Urothelium cell line (cell line): ENCODE data around the gene ALLC.
"Not testable (repeated sequence)": the region's sequence is repeated elsewhere in the genome, so short reads cannot be mapped to it uniquely, and the experiment has no call there.

Experiments used
- DNase-seq: peaks from one replicate; pipeline ENCODE4 v3.0.0; 2011; ENCODE audit warnings: low spot score, mixed read lengths
- FAIRE-seq: peaks from 2 replicates; lab custom pipeline; 2011; peaks lifted over from hg19 to GRCh38; lab: Jason Lieb, UNC

ALLC gene

DNA sequence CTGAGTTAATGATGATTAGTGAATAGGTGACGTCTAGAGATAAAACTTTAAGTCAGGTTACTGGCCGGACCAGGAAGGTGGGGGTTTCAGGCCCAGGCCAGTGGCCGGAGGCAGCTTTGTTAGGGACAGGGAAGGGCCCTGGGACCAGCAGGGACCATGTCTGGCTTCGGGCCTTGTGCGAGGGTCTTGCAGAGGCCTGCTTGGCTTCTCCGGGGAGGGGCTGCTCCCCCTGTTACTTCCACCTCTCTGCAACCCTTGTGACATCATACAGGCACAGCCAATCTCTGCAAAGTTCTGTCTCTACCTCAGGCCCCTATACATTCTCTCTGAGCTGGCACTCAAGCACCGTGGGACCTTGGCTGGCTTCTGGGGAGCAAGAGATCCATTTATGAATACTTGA is at the start of gene ALLC:
ALLC (plus strand) TSS at position 320 of the 400 bp plus-strand sequence. CDS start 12,958 bp downstream, outside the sequence.
- DNase-seq (no peak), FAIRE-seq (no peak)

DNA sequence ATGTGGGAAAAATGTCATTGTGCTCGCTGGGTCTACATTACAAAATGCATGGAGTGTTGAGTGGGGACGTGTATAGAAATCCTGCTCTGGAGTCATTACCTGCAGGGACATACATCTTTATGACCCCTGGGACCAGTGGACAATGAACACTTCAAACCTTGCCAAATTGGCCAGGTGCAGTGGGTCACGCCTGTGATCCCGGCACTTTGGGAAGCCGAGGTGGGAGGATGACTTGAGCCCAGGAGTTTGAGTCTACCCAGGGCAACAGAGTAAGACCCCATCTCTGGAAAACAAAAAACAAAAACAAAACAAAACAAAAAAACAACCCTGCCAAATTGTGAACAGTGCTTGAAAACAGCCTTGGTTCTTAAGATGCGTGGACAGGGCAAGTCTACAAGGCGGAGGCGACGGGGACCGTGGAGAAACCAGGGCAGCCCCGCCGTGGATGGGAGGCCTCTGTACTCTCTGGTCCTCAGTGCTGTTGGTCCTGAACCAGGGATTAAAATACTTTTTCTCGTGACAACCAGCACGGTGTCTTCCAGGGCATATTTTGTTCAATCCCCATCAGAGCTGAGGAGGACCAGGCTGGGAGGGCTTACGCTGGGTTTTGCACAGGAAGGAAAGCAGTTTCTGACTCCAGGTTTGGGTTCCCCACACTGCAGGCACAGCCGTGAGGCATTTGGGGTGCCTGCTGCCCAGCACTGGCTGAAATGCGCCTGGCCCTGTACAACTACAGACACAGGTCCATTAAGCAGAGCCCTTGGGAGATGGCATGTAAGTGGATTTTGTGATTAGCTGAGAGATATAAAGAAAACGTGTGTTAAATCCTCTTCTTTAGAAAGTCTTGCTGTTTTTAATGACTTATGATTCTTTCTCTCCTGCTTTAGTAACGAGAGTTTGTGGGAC is 49.4 kb upstream of the ALLC start:
- DNase-seq, result no peak
- FAIRE-seq, result no peak

DNA sequence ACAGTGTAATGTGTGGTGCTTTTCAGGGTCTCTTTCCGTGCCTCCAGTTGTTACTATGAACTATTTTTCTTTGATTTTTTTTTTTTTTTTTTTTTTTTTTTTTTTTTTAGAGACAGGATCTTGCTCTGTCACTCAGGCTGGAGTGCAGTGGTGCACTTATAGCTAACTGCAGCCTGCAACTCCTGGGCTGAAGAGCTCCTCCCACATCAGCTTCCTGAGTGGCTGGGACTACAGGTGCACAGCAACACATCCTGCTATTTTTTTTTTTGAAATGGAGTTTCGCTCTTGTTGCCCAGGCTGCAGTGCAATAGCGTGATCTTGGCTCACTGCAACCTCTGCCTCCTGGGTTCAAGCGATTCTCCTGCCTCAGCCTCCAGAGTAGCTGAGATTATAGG is 48.7 kb upstream of the ALLC start:
- not testable (repeated sequence) for DNase-seq, FAIRE-seq

DNA sequence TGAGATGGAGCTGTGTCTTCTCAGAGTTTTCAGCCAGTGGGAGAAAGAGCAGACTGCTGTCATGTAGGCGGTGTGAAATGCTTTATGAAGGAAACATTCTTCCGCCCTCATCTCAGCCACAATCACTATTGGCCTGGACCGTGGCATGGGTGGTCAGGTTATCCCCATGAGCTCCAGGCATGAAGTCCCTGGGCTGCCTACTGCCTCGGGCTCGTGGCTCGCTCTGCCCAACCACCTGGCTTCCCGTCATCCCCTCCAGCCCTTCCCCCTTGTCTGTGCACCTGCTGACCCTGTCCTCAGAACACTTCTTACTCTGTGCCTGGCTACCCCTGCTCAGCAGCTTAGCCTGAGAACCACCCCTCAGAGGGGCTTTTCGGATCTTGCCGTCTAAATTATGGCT is 47.6 kb upstream of the ALLC start:
- no peak for DNase-seq
- FAIRE-seq, result no peak

DNA sequence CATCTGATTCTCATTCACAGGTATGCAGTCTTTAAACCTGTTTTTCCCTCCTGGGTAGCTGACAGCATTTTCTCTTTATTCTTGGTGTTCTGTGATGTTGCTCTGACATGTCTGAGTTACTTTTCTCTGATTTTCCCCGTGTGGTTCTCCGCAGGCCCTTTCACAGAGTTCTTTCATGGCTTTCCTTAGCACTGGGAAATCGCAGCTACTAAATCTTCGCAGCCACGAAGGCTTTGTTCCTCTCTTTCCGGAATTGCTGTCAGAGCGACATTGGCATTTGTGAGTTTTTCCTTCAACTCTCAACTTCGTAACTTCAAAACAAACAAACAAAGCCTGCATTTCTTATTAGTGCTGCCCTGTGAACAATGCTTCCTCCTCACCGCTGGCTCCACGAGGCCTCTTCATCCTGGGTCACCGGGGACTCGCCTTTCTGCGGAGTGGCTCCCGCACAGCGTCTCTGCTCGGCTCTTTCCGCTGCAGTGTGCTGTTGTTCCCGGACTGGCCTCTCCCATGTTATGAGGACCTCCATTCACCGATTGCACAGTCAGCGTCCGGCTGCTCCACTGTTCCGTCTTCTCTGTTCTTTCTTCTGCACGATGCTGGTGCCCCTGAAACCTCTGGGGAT is 47.0 kb upstream of the ALLC start:
- DNase-seq (no peak), FAIRE-seq (no peak)

DNA sequence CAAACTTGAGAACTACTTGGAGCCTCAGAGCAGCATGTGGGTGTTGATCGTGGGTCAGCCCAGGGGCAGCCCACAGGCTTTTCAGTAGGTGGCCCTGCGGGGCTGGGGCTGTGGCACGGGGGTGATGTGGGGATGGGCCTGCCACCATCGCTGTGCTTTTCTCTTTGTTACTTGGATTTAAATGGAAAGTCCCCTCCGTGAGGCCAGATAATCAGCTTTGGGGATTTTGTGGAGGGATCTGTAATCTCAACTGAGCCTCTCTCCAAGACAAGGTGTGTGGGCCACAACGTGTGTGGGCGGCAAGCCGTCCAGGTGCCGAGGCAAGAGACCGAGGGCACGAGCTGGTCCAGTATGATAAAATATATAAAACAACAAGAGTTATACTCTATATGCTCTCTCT is 46.4 kb upstream of the ALLC start:
- DNase-seq (no peak), FAIRE-seq (no peak)

DNA sequence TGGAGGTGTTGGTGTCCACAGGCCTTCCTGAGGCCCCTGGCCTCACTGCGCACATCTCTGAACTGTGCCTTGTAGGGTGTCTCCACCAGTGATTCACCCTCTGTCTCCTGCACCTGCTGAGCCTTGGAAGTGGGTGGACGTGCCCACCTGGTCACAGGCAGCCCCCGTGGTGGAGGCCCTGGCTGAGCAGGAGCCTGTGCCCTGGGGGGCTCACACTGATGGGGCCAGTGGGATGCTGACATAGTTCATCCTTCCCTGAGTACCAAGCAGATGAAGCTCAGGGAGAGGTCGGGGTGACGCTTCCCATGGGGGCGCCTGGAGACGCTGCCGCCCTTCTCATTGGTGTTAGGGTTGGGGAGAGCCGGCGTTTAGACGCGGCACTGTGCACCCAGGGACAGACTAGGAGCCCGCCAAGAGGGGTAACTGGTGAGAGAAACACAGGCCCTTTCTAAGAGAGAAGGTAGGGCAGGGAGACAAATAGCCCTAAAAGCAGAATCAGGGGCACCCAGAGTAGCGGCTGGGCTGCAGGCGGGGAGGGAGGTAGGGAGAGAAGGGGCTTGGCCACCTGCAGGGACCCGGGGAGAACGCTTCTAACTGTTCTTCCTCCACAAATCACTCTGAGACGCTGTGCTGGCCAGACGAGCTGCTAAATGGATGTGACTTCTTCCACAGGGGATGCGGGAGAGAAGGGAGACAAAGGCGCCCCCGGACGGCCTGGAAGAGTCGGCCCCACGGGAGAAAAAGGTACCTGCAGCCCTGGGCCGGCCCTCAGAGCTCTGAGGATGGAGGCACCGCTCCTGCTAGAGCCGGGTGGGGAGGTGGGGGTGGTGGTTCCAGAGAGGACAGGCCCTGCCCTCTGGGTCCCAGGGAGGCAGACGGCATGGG is 45.1 kb upstream of the ALLC start:
- DNase-seq, result peak; percentile 0
- no peak for FAIRE-seq

DNA sequence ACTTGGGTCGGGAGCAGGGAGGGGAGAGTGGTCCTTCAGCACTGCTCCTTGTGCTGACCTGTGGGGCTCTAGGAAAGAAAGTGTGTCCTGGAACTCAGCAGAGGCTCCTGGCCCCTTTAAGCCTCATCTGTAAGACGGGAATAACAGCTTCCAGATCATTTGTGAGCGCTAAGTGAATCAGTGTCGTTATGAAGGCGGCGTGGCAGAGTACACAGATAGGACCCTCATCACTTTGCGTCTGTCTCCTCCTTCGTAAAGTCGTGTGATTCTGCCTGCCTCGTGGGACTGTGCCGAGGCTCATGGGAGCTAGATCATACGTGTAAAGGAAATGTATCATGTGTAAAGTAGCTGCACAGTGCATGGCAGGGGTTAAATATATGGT is 44.5 kb upstream of the ALLC start:
- no peak for DNase-seq
- FAIRE-seq, result no peak

DNA sequence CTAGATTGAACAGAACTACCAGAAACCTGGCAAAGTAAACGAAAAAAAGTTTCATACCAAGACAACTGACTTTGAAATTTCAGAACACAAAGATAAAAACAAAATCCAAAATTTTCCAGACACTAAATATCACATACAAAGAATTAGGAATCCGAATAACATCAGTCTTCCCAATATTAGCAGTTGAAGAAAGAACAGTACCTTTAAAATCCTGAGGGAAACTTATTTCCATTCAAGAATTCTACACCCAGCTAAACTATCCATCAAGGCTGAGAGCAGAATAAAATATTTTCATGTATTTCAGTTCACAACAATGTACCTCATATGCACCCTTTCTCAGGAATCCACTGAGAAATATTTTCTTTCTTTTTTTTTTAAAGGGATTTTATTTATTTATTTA is 43.3 kb upstream of the ALLC start:
- FAIRE-seq, result not testable (repeated sequence)

DNA sequence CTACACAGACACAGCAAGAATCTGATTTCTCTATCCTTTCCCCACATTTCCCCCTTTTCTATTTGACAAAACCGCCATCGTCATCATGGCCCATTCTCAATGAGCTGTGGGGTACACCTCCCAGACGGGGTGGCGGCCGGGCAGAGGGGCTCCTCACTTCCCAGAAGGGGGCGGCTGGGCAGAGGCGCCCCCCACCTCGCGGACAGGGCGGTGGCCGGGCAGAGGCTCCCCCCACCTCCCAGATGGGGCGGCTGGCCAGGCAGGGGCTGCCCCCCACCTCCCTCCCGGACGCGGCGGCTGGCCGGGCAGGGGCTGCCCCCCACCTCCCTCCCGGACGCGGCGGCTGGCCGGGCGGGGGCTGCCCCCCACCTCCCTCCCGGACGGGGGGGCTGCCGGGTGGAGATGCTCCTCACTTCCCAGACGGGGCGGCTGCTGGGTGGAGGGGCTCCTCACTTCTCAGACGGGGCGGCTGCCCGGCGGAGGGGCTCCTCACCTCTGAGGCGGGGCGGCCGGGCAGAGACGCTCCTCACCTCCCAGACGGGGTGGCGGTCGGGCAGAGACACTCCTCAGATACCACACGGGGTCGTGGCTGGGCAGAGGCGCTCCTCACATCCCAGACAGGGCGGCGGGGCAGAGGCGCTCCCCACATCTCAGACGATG is 42.3 kb upstream of the ALLC start:
- DNase-seq, FAIRE-seq: not testable (repeated sequence)

More for the DNA sequence above, 43.3 kb upstream of the ALLC start:
- not testable (repeated sequence) for DNase-seq

DNA sequence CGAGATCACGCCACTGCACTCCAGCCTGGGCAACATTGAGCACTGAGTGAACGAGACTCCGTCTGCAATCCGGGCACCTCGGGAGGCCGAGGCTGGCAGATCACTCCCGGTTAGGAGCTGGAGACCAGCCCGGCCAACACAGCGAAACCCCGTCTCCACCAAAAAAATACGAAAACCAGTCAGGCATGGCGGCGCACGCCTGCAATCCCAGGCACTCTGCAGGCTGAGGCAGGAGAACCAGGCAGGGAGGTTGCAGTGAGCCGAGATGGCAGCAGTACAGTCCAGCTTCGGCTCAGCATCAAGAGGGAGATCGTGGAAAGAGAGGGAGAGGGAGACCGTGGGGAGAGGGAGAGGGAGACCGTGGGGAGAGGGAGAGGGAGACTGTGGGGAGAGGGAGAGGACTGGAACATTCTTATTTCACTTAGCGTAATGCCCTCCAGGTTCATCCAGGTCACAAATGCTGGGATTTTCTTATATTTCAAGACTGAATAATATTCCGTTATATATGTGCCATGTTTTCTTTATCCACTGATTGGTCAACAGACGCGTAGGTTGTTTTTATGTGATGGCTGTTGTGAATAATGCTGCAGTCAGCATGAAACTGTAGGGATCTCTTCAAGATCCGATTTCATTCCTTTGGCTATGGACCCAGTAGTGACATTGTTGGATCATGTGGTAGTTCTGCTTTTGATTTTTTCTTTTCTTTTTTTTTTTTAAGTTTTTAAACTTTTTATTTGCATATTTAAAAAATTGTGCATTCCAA is 41.4 kb upstream of the ALLC start:
- not testable (repeated sequence) for FAIRE-seq

DNA sequence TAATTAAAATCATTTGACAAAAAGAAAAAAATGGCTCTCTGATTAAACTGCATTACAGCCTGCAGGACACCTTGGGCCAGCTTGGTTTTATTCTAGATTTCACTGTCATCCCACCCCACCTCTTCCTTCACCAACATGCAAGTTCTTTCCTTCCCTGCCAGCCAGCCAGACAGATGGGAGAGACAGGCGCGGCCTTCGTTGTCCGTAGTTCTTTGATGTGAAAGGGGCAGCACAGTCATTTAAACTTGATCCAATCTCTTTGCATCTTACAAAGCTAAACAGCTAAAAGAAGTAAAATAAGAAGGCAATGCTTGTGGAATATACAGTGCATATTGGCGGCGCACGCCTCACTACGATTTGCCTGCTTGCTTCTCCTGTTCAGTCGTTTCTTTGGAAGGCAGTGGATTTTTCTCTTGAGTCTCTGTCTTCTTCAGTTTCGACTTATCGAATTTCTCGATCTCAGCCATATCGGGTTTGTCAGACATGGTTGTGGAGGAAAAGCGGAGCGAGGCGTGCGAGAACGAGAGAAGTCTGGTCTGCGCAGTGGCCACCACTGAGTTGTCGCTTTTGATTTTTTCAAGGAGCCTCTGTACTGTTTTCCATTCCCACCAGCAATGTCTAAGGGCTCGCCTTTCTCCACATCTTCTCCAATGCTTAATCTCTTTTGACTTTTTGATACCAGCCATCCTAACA is 40.7 kb upstream of the ALLC start:
- DNase-seq (no peak), FAIRE-seq (no peak)

More for the DNA sequence above, 41.4 kb upstream of the ALLC start:
- DNase-seq, result not testable (repeated sequence)

DNA sequence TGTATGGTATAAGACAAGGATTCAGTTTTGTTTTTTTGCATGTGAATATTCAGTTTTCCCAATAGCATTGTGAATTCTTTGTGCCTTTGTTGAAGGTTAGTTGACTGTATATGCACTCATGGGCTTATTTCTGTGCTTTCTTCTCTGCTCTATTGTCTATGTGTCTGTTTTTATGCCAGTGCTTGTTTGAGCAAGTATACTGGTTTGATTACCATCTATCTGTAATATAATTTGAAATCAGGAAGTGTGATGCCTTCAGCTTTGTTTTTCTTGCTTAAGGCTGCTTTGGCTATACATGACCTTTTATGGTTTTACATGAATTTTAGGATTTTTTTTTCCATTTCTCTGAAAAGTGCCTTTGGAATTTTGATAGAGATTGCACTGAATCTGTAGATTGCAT is 39.6 kb upstream of the ALLC start:
- FAIRE-seq, result no peak
- no peak for DNase-seq

DNA sequence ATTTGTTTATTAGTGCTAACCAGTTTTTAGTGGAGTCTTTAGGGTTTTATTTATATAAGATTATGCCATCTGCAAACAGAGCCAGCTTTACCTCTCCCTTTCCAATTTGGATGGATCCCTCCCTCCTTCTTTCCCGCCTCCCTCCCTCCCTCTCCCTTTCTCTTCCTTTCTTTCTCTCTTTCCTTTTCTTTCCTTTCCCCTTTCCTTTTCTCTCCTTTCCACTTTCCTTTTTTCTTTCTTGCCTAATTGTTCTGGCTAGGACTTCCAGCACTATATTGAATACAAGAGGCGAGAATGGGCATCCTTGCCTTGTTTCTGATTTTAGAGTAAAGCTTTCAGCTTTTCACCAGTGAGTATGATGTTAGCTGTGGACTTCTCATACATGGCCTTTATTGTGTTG is 39.0 kb upstream of the ALLC start:
- DNase-seq (no peak), FAIRE-seq (no peak)

DNA sequence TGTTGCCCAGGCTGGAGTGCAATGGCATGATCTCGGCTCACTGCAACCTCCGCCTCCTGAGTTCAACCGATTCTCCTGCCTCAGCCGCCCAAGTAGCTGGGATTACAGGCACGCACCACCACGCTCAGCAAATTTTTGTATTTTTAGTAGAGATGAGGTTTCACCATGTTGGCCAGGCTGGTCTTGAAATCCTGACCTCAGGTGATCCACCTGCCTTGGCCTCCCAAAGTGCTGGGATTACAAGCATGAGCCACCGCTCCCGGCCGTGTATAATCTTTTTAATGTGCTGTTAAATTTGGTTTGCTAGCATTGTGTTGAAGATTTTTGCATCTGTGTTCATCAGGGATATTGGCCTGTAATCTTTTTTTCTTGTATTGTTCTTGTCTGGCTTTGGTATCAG is 38.3 kb upstream of the ALLC start:
- DNase-seq, FAIRE-seq: not testable (repeated sequence)

DNA sequence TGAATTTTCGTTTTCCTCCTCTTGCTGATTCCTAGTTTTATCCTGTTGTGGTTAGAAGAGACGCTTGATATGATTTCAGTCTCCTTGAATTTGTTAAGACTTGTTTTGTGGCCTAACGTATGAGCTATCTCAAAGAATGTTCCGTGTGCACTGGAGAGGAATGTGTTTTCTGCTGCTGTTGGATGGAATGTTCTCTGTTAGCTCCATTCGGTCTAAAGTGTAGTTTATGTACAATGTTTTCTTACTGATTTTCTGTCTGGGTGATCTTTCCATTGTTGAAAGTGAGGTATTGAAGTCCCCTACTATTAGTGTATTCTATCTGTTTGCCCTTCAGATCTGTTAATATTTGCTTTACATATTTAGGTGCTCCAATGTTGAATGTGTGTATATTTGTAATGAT is 37.2 kb upstream of the ALLC start:
- FAIRE-seq (no peak), DNase-seq (no peak)

DNA sequence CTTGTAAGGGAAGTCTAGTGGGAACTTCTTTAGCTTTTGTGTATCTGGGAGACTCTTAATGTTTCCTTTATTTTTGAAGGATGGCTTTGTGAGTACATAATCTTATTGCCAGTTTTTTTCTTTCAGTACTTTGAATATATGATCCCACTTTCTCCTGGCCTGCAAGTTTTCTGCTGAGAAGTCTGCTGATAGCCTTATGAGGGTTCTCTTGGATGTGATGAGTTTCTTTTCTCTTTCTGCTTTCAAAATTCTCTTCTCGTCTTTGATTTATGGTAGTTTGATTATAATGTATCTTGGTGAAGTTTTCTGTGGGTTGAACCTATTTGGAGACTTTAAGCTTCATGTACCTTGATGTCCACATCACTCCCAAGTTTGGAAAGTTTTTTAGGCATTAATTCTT is 35.0 kb upstream of the ALLC start:
- no peak for FAIRE-seq
- no peak for DNase-seq

DNA sequence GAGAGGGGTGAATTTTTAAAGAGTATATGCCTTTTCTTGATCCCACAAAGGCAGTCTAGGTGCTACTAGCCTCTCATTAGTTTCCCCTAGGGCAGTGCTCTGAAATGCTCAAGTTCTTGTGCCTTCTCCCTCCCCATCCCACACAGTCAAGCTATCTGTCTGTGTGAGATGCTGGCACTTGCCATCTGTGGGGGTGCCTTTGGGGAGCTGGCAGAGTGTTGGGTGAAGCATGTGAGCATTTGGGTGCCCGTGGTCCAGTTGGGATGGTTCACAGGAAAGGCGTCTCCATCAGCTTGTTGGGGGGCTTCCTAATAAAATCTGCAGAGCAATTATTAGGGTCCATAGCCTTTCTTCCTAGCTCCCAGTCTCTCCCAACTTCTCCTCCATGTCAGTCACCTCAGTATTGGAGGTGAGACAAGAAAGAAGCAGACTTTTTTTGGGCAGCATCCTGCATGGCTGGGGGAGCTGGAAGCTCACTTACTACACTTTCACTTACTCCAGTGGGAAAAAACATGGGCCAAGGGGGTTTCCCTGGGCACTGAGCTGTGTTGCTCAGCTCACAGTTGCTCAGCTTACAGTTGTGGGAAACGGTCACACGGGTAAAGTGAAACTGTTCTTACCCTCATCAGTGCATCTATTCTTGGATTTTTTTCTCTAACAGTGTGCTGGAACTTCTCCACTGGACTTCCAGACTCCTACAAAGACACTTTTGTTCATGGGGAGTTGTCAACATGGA is 33.8 kb upstream of the ALLC start:
- no peak for FAIRE-seq

DNA sequence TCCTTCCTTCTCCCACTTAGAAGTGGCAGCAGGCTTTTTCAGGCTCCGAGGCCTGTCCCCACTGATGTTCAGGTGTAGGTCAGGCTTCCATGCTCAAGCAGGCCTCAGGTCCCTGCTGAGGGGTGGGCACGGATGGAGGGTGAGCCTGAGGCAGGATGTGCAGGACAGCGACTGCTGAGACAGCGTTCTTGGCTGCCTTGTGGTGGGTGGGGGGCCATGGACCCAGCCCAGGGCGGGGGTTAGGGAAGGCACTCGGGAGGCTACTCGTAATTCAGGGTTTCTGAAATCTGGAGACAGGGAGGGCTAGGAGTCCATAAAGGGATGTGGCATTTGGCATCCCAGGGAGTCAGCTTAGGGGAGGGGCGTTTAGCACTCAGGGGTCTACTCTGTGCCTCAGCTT is 32.8 kb upstream of the ALLC start:
- DNase-seq (no peak), FAIRE-seq (no peak)

More for the DNA sequence above, 33.8 kb upstream of the ALLC start:
- no peak for DNase-seq
